Esophagus muscularis mucosa (tissue), 4 donors: ENCODE results near the gene BCAS4. TPM values are rescaled to one million over a fixed set of nuclear protein-coding genes. Genes with fewer than 3 reads are reported as not detected.
A peak's percentile ranks its signal among the peaks of the same experiment; 100 is the strongest.

Experiments used
- DNase-seq: peaks from one replicate; pipeline ENCODE4 v3.0.0-alpha.2; 2017; ENCODE audit errors: extremely low spot score
- H3K27ac ChIP-seq, 4 donors: fragments of 200-600 bp; sonication (generic); replicated peaks in 1 of 4; 1 replicate in 3 of 4; 2 replicates in 1 of 4; pipeline ENCODE4 v1.5.1; 2016 to 2019; ENCODE audit warnings: mild to moderate bottlenecking in 1 of 4
- H3K27me3 ChIP-seq, 4 donors: fragments of 200-600 bp; sonication (generic); one replicate each; pipeline versions ENCODE4 v1.5.1 to v1.6.0; 2016 to 2019
- H3K36me3 ChIP-seq, 4 donors: fragments of 200-600 bp; sonication (generic); one replicate each; pipeline ENCODE4 v1.5.1; 2016 to 2019
- H3K4me1 ChIP-seq, 4 donors: fragments of 200-600 bp; sonication (generic); one replicate each; pipeline ENCODE4 v1.5.1; 2016 to 2019
- H3K4me3 ChIP-seq, 4 donors: fragments of 200-600 bp; sonication (generic); 1 replicate in 2 of 4; 2 replicates in 2 of 4; pipeline ENCODE4 v1.5.1; 2016 to 2019; ENCODE audit warnings: mild to moderate bottlenecking in 4 of 4, moderate library complexity in 1 of 4
- H3K9me3 ChIP-seq, 4 donors: fragments of 200-600 bp; sonication (generic); 1 replicate in 3 of 4; 2 replicates in 1 of 4; pipeline ENCODE4 v1.5.1; 2016 to 2019
- CTCF ChIP-seq, 3 experiments: fragments of 200-600 bp in 2 of 3; fragments of 450-650 bp in 1 of 3; sonication (generic) in 2 of 3; IDR thresholded peaks; one replicate each; pipeline ENCODE4 v1.5.1; 2017 to 2019; ENCODE audit warnings: antibody characterized with exemption in 3 of 3, mild to moderate bottlenecking in 2 of 3, moderate library complexity in 1 of 3
- EP300 ChIP-seq: sonication (generic); formaldehyde crosslinking; IDR thresholded peaks from one replicate; pipeline ENCODE4 v1.6.1; 2017; ENCODE audit warnings: antibody characterized with exemption
- POLR2A ChIP-seq: fragments of 450-650 bp; IDR thresholded peaks from one replicate; pipeline ENCODE4 v1.6.1; 2017; ENCODE audit warnings: antibody characterized with exemption, moderate library complexity, mild to moderate bottlenecking, low read depth
- POLR2AphosphoS5 ChIP-seq, 2 donors: sonication (generic); formaldehyde crosslinking; IDR thresholded peaks; one replicate each; pipeline ENCODE4 v1.6.1; 2017; ENCODE audit warnings: antibody characterized with exemption in 2 of 2
- WGBS: methylation state at CpG from one replicate; pipeline ENCODE4 v1.1.5; 2018; 5-methylcytosine and 5-hydroxymethylcytosine counted together
- intact Hi-C: fragments of 100-400 bp; cut with DNase I; formaldehyde crosslinking; loops from one replicate; pipeline ENCODE4 v1.15.1; 2023
- total RNA-seq, 4 donors: library from RNA; depleted of rRNA; stranded (reverse); fragments of >200 nt; gene quantifications; one replicate each; pipeline versions ENCODE4 v1.1.0 to v1.2.1, GENCODE V29; 2016

BCAS4 gene
- total RNA-seq, 4 donors from 2014 or later, result 3.1 to 5.4 (median 4.5) TPM

GRCh38 chr20:50843331-50844276 is 48.7 kb downstream of the BCAS4 start:
- Histone ChIP-seq H3K36me3 (no peaks in the 10 kb centered on the region), H3K9me3 (no peaks in the 10 kb centered on the region), H3K27me3 (no peaks in the 10 kb centered on the region), H3K27ac (no peak overlapping the region), H3K4me3 (no peak overlapping the region), H3K4me1 (peaks cover 4 to 13% (median 12%) of the 10 kb centered on the region in 4 donors)
- 94% methylated on average over 9 of the region's 9 CpGs for WGBS
- TF ChIP-seq CTCF (IDR thresholded peaks at IDR 0.05), result no peak
- no peak for TF ChIP-seq POLR2A
- TF ChIP-seq POLR2AphosphoS5 (IDR thresholded peaks at IDR 0.05), result no peak
- no peak for TF ChIP-seq EP300
- intact Hi-C loops, result no loop called here
- no peak for DNase-seq

GRCh38 chr20:50844430-50845100 is 49.7 kb downstream of the BCAS4 start:
- DNase-seq, result no peak
- intact Hi-C loops, result no loop called here

GRCh38 chr20:50845566-50846215 is 50.8 kb downstream of the BCAS4 start:
- H3K27ac ChIP-seq, result no peak overlapping the region
- H3K27me3 ChIP-seq, result no peaks in the 10 kb centered on the region
- WGBS, result 93% methylated on average over 8 of the region's 15 CpGs
- DNase-seq, result no peak
- no peaks in the 10 kb centered on the region for H3K9me3 ChIP-seq
- H3K4me3 ChIP-seq, result no peak overlapping the region
- TF ChIP-seq POLR2AphosphoS5 (IDR thresholded peaks at IDR 0.05) (no peak), POLR2A (no peak), EP300 (no peak), CTCF (IDR thresholded peaks at IDR 0.05) (no peak)
- peaks cover 13 to 20% (median 17%) of the 10 kb centered on the region in 4 donors for H3K4me1 ChIP-seq
- H3K36me3 ChIP-seq, result no peaks in the 10 kb centered on the region
- intact Hi-C loops, result no loop called here

More at GRCh38 chr20:50844430-50845100, 49.7 kb downstream of the BCAS4 start:
- Histone ChIP-seq H3K4me3 (no peak overlapping the region), H3K9me3 (no peaks in the 10 kb centered on the region), H3K27me3 (no peaks in the 10 kb centered on the region), H3K27ac (no peak overlapping the region), H3K36me3 (no peaks in the 10 kb centered on the region), H3K4me1 (peaks cover 13 to 16% (median 16%) of the 10 kb centered on the region in 4 donors)
- TF ChIP-seq CTCF (IDR thresholded peaks at IDR 0.05), result no peak
- TF ChIP-seq POLR2A, result no peak
- no peak for TF ChIP-seq POLR2AphosphoS5 (IDR thresholded peaks at IDR 0.05)
- no peak for TF ChIP-seq EP300
- WGBS, result 96% methylated on average over 8 of the region's 9 CpGs

- Histone ChIP-seq H3K27me3 (no peaks in the 10 kb centered on the region), H3K4me1 (peaks cover 13 to 20% (median 17%) of the 10 kb centered on the region in 4 donors), H3K9me3 (no peaks in the 10 kb centered on the region), H3K4me3 (peak overlapping the region; percentile 26 to 40 (median 30)), H3K36me3 (no peaks in the 10 kb centered on the region), H3K27ac (peak overlapping the region; percentile 43 to 64 (median 58))
- intact Hi-C loops, result no loop called here
- WGBS, result 61% methylated on average over 8 of the region's 8 CpGs
- DNase-seq, result no peak
- TF ChIP-seq CTCF (IDR thresholded peaks at IDR 0.05) (no peak), POLR2AphosphoS5 (IDR thresholded peaks at IDR 0.05) (no peak), POLR2A (no peak), EP300 (no peak)
Observed at GRCh38 chr20:50848341-50848808, 53.5 kb downstream of the BCAS4 start.
